ENCODE data around the gene FGF2.

GRCh38 chr4:122865425-122865824 is 38.8 kb downstream of the FGF2 start:
- TF ChIP-seq, protein P1, sequence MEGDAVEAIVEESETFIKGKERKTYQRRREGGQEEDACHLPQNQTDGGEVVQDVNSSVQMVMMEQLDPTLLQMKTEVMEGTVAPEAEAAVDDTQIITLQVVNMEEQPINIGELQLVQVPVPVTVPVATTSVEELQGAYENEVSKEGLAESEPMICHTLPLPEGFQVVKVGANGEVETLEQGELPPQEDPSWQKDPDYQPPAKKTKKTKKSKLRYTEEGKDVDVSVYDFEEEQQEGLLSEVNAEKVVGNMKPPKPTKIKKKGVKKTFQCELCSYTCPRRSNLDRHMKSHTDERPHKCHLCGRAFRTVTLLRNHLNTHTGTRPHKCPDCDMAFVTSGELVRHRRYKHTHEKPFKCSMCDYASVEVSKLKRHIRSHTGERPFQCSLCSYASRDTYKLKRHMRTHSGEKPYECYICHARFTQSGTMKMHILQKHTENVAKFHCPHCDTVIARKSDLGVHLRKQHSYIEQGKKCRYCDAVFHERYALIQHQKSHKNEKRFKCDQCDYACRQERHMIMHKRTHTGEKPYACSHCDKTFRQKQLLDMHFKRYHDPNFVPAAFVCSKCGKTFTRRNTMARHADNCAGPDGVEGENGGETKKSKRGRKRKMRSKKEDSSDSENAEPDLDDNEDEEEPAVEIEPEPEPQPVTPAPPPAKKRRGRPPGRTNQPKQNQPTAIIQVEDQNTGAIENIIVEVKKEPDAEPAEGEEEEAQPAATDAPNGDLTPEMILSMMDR (IDR thresholded peaks at IDR 0.05) = no peak
- TF ChIP-seq ZFX (IDR thresholded peaks at IDR 0.05; ENCODE audit: borderline replicate concordance) = no peak
